ENCODE results near the gene ARHGEF28. TPM values are rescaled to one million over a fixed set of nuclear protein-coding genes. Genes with fewer than 3 reads are reported as not detected.

The ARHGEF28 gene
- total and polyA plus RNA-seq, 2 of the 13 experiments (the other 11 are each of a cell fraction or from before 2014, with no cell fraction given) = 17.4 to 34.1 TPM

- no TSS peak for BruUV-seq (replicated peaks)
- peaks cover 12 to 22% of the 10 kb centered on the region in 2 experiments for H3K36me3 ChIP-seq (replicated peaks in 1 of 2; ENCODE audit: control insufficient read depth in 1 of 2, insufficient read depth in 2 of 2, low read length in 2 of 2)
- intact Hi-C loops (cut with micrococcal nuclease; ENCODE audit: unreplicated experiment) = no loop called here
- ChIA-PET POLR2A (interaction anchor here (1.5 kb wide), 1 partner anchor 15 kb away, joined by 3 read pairs; no protein-coding TSS in a partner anchor), CTCF (ENCODE audit: low intra/inter-chr PET ratio, low total read pairs) (no interaction called here)
- no peak overlapping the region for H3K9ac ChIP-seq (ENCODE audit: insufficient read depth, low read depth, low read length)
- ATAC-seq (no peak), FAIRE-seq (no peak), DNase-seq (ENCODE audit: low spot score) (no peak)
- WGBS (ENCODE audit: low lambda C conversion rate) = 98% methylated on average over 11 of the region's 11 CpGs
- H4K20me1 ChIP-seq (ENCODE audit: insufficient read depth, low read length) = no peaks in the 10 kb centered on the region
- no peak overlapping the region for H3K27ac ChIP-seq (ENCODE audit: extremely low read length, insufficient read depth, low read length)
- no peaks in the 10 kb centered on the region for H3K9me3 ChIP-seq (ENCODE audit: low read length)
- H3K4me3 ChIP-seq (replicated peaks in 1 of 3; ENCODE audit: insufficient read depth in 1 of 3, low read depth in 2 of 3, low read length in 3 of 3) = no peak overlapping the region
- H3K4me2 ChIP-seq (ENCODE audit: low read depth, low read length) = no peak overlapping the region
- TF ChIP-seq CEBPB (IDR thresholded peaks at IDR 0.05; ENCODE audit: borderline replicate concordance, low read depth, low read length) (peak; percentile 9; the same call in 1 of the 2 replicates), ZBTB42 (CRISPR knock-in tag; IDR thresholded peaks at IDR 0.05) (no peak)
- no peaks in the 10 kb centered on the region for H3K27me3 ChIP-seq (ENCODE audit: control insufficient read depth in 1 of 2, insufficient read depth in 2 of 2, low read length in 2 of 2)
- H3K4me1 ChIP-seq (ENCODE audit: insufficient read depth, low read length) = peaks cover 35% of the 10 kb centered on the region
- no peak overlapping the region for H2AFZ ChIP-seq (ENCODE audit: low read length)
- peaks cover 14% of the 10 kb centered on the region for H3K79me2 ChIP-seq (ENCODE audit: insufficient read depth, low read length)
- in situ Hi-C loops (cut with HindIII; ENCODE audit: extremely low pct_ligation_motif_present, low pct_unique_long_range_greater_than_20kb) = no loop called here
Observed at GRCh38 chr5:73748510-73749400, 122.8 kb downstream of the ARHGEF28 start.

- ATAC-seq = no peak
- CTCF ChIA-PET (ENCODE audit: low intra/inter-chr PET ratio, low total read pairs) = no interaction called here
Observed at GRCh38 chr5:73749485-73750270, 123.7 kb downstream of the ARHGEF28 start.

More at GRCh38 chr5:73749485-73750270, 123.7 kb downstream of the ARHGEF28 start:
- DNase-seq (ENCODE audit: low spot score) = no peak
- intact Hi-C loops (cut with micrococcal nuclease; ENCODE audit: unreplicated experiment) (no loop called here), in situ Hi-C loops (cut with HindIII; ENCODE audit: extremely low pct_ligation_motif_present, low pct_unique_long_range_greater_than_20kb) (no loop called here)
- BruUV-seq (replicated peaks) = no TSS peak
- Histone ChIP-seq H3K27me3 (ENCODE audit: control insufficient read depth in 1 of 2, insufficient read depth in 2 of 2, low read length in 2 of 2) (no peaks in the 10 kb centered on the region), H3K27ac (ENCODE audit: extremely low read length, insufficient read depth, low read length) (no peak overlapping the region), H3K9ac (ENCODE audit: insufficient read depth, low read depth, low read length) (no peak overlapping the region), H3K4me3 (replicated peaks in 1 of 3; ENCODE audit: insufficient read depth in 1 of 3, low read depth in 2 of 3, low read length in 3 of 3) (no peak overlapping the region), H3K9me3 (ENCODE audit: low read length) (no peaks in the 10 kb centered on the region), H2AFZ (ENCODE audit: low read length) (no peak overlapping the region), H3K4me1 (ENCODE audit: insufficient read depth, low read length) (peaks cover 35% of the 10 kb centered on the region), H4K20me1 (ENCODE audit: insufficient read depth, low read length) (no peaks in the 10 kb centered on the region), H3K36me3 (replicated peaks in 1 of 2; ENCODE audit: control insufficient read depth in 1 of 2, insufficient read depth in 2 of 2, low read length in 2 of 2) (peaks cover 12 to 27% of the 10 kb centered on the region in 2 experiments), H3K79me2 (ENCODE audit: insufficient read depth, low read length) (peaks cover 14% of the 10 kb centered on the region), H3K4me2 (ENCODE audit: low read depth, low read length) (no peak overlapping the region)
- POLR2A ChIA-PET = interaction anchor here (1.5 kb wide), 1 partner anchor 14 kb away, joined by 3 read pairs; no protein-coding TSS in a partner anchor
- WGBS (ENCODE audit: low lambda C conversion rate) = 94% methylated on average over 11 of the region's 11 CpGs
- TF ChIP-seq RBM22 (optimal IDR thresholded peaks at IDR 0.05; ENCODE audit: low read length) (peak; percentile 48), MXI1 (IDR thresholded peaks at IDR 0.05; ENCODE audit: borderline replicate concordance, low read depth, low read length) (no peak), NBN (conservative IDR thresholded peaks at IDR 0.05) (no peak), ZNF224 (CRISPR knock-in tag; IDR thresholded peaks at IDR 0.05) (no peak)
- no peak for FAIRE-seq
